Measurements from ENCODE around the gene CLIP3. TPM values are rescaled to one million over a fixed set of nuclear protein-coding genes. Genes with fewer than 3 reads are reported as not detected.
A peak's percentile ranks its signal among the peaks of the same experiment; 100 is the strongest.
"Not testable (repeated sequence)": the region's sequence is repeated elsewhere in the genome, so short reads cannot be mapped to it uniquely, and the experiment has no call there.

Gene CLIP3, protein sequence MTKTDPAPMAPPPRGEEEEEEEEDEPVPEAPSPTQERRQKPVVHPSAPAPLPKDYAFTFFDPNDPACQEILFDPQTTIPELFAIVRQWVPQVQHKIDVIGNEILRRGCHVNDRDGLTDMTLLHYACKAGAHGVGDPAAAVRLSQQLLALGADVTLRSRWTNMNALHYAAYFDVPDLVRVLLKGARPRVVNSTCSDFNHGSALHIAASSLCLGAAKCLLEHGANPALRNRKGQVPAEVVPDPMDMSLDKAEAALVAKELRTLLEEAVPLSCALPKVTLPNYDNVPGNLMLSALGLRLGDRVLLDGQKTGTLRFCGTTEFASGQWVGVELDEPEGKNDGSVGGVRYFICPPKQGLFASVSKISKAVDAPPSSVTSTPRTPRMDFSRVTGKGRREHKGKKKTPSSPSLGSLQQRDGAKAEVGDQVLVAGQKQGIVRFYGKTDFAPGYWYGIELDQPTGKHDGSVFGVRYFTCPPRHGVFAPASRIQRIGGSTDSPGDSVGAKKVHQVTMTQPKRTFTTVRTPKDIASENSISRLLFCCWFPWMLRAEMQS
- polyA plus RNA-seq (2013, experiment 1 of 2; ENCODE audit: insufficient read length) = 45.2 TPM
- 83.1 TPM for polyA plus RNA-seq (2013, experiment 2 of 2; ENCODE audit: insufficient read length)

- peak; percentile 73 for DNase-seq
Measured at GRCh38 chr19:36032251-36033104, at the start of gene CLIP3. CLIP3 (minus strand) TSS chr19:36032873; CDS start chr19:36032357, 516 bp downstream.

DNA sequence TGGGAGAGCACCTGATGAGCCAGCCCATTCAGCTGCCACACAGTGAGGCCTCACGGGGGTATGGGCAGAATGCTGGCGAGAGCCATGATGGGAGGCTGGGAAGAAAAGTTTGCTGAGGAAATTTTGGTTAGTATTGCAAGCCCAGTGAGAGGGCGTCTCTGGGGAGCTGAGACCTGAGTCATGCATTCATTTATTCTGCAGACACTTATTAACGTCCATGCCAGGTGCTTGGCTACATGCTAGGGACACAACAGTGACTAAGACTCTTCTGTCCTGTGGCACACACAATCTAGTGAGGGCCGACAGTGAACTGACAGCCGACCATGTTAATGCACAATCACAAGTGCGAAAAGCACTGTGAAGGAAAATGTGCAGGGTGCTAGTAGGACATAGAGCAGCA lies 49.2 kb upstream of the CLIP3 start:
- no peak for DNase-seq

DNA sequence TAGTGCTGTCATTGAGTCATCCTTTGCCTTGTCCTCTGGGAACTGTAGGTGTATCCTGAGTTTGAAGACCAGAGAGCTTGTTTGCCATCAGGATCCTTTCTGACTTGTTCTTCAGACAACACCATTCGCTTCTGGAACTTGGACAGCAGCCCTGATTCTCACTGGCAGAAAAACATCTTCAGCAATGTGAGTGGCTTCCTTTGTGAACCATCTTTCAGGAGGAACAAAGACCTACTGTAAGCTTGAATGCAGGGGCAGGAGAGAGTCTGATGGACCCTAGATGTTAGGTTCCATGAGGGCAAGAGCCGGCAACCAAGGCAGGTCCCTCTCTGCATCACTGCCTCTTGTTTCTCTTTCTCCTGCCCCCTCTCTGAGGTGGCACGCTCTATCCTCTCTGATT lies 48.7 kb upstream of the CLIP3 start:
- DNase-seq = no peak

GRCh38 chr19:36079389-36079945 lies 46.8 kb upstream of the CLIP3 start:
- DNase-seq = no peak

GRCh38 chr19:36073121-36073876 lies 40.6 kb upstream of the CLIP3 start:
- DNase-seq = no peak

DNA sequence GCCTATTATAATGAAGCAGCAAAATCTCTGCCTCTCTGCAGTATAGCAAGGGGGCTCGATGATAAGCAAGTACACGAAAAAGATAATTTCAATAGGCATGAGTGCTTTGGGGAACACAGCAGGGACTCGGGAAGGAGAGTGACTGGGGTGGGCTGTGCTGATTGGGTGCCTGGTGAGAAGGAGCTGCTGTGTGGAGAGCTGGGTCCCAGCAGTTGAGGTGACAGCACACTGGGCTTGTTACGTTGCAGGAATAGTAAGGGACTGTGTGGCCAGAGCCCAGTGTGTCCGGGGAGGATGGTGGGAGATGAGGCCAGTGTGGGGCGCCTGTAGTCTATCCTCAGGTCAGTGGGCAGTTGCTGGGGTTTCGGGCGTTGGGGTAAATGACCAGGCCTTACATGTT lies 39.4 kb upstream of the CLIP3 start:
- no peak for DNase-seq

DNA sequence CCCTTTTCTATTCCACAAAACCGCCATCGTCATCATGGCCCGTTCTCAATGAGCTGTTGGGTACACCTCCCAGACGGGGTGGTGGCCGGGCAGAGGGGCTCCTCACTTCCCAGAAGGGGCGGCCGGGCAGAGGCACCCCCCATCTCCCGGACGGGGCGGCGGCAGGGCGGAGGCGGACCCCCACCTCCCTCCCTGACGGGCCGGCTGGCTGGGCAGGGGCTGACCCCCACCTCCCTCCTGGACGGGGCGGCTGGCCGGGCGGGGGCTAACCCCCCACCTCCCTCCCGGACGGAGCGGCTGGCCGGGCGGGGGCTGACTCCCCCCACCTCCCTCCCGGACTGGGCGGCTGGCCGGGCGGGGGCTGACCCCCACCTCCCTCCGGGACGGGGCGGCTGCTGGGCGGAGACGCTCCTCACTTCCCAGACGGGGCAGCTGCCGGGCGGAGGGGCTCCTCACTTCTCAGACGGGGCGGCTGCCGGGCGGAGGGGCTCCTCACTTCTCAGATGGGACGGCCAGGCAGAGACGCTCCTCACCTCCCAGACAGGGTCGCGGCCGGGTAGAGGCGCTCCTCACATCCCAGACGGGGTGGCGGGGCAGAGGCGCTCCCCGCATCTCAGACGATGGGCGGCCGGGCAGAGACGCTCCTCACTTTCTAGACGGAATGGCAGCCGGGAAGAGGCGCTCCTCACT lies 36.3 kb upstream of the CLIP3 start:
- not testable (repeated sequence) for DNase-seq

DNA sequence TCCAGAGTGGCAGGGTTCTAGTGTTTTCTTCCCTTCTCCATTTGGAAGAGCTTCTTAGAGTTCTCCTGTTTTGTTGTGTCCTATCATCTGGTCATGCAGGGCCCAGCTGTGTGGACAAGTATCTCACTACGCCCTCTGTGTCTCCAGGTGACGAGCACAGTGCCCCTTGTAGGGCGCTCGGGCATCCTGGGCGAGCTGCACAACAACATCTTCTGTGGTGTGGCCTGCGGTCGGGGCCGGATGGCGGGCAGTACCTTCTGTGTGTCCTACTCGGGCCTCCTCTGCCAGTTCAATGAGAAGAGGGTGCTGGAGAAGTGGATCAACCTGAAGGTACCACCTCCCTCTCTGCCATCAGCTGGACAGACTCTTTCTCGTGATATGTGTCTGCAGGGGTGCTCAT lies 35.0 kb upstream of the CLIP3 start:
- no peak for DNase-seq

DNA sequence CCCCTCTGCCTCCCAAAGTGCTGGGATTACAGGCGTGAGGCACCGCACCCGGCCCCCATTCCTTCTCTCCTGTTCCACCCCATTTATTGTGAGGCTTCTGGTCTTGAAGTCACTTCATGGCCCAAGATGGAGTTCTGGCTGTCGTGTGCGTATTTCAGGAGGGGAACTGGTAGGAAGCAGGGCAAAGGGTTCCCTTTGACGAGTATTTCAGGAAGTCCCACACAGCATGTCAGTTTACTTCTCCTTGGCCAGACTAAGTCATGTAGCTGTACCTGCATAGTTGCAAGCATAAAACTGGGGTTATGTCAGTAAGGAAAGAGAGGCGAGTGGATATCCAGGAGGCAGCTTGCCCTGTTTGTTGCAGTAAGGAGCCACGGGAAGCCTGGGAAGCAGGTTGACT lies 32.2 kb upstream of the CLIP3 start:
- DNase-seq = no peak

- DNase-seq = no peak
Measured at GRCh38 chr19:36061367-36061766, 28.7 kb upstream of the CLIP3 start.

GRCh38 chr19:36060430-36060829 lies 27.8 kb upstream of the CLIP3 start:
- DNase-seq = peak; percentile 30

DNA sequence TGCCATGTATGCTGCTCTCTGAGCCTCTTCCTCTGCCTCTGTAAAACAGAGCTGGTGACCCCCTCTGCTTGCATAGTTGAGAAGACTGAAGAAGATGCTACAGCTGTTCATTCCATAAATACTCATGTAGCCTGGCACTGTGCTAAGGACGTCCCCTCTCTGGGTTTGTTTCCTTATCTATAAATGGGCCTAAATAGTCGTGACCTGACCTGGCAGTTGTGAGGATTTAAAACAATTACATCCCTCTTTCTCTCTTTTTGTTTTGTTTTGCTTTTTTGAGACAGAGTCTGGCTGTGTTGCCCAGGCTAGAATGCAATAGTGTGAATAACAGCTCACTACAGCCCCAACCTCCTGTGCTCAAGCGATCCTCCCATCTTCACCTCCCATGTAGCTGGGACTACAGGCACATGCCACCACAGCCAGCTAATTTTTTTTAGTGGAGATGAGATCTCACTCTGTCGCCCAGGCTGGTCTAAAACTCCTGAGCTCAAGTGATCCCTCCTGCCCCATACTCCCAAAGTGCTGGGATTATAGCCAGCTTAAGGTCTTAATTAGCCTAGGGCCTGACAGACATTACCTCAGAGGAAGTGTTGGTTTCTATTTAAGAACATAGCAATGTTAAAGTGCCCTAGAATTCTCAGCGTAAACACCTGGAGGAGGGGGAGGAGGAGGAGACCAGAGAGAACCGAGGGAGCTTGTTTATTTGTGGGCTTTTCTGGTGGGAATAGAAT lies 26.7 kb upstream of the CLIP3 start:
- DNase-seq = no peak

DNA sequence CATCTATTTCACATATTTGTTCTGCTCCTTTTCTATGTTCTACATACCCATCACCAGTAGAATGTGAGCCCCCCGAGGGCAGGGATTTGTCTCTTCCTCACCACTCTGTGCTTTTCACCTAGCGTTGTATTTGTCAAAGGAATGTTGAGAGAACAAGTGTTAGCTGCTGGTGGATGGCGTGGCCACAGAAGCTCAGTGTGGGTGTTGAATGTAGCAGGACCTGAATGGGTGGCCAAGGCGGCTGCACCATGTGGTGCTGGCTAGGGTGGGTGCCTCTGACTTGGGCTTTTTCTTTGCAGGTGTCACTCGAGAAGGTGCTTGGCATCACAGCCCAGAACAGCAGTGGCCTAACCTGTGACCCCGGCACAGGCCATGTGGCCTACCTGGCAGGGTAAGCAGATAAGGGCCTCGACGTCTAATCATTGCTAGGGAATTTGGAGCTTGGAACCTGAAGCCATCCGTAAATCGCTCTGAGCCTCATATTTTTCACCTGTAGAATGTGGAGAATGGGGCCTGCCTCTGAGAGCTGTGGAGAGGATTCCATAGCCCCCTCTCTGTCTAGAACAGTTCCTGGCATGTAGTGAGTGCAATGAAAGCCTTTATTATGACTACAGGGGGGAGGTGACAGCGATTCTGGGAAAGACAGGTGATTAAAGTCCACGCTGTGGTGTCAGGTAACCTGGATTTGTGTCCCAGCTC lies 26.0 kb upstream of the CLIP3 start:
- DNase-seq = no peak

DNA sequence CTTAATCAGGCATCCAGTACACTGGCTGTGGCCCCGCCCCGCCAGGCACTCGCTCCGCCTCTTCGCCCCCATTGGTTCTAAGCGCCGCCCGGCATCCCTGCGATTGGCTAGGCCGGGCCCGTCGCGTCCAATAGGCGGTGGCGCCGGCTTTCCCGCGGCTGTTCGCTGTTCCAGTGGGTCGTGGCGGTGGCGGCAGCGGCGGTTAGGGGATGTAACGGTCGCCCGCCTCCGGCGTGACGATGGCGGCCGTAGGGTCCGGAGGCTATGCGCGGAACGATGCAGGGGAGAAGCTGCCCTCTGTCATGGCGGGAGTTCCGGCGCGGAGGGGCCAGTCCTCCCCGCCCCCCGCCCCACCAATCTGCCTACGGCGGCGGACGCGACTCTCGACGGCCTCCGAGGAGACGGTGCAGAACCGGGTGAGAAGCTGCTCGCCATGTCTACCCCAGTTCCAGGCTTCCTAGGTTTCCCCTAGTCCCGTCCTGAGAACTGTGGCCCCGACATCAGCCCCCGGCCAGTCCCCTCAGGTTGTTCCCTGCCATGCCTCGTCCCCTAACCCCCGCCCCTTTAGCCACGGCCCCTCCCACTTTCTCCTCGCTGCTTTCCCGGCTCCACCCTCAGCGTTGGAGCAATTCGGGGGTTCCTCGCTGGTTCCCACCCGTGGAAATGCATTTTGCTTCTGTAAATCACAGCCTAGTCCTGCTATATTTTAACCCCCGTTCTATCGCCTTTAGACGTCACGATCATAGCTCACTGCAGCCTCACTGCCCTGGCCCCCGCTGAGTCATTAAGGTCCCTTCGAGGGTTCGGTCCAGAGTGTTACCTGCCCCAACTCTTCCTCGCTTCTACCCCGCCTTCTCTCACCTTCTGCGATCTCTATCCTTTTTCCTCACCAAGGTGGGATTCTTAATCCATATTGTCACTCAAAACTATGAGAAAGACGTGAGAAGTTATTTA lies 22.3 kb upstream of the CLIP3 start, which contains the start of gene WDR62:
WDR62 (plus strand) TSS at position 165 of the 954 bp plus-strand sequence; CDS start at position 240, 75 bp downstream.
- peak; percentile 91 for DNase-seq

- peak; percentile 99 for DNase-seq
Measured at GRCh38 chr19:36054119-36054732, 21.6 kb upstream of the CLIP3 start, which contains the start of gene THAP8. THAP8 (minus strand) TSS chr19:36054285; CDS start chr19:36054217, 68 bp downstream.

- no peak for DNase-seq
Measured at GRCh38 chr19:36051637-36052036, 19.0 kb upstream of the CLIP3 start.

DNA sequence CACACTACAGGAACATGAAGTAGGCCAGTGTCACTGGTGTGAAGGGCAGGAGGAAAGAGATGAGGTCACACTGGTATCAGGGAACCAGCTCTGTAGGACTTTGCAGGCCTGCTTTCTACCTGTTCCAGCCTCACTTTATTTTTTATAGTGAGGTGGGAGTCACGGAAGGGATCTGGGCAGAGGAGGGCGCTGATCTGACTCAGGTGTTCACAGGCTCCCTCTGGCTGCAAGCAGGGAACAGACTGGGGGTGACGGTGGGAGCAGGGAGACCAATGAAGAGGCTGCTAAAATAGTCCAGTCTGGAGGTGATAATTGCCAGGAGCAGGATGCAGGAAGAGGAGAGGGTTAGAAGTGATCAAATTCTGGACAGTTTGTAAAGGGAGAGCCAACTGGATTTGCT lies 18.6 kb upstream of the CLIP3 start:
- no peak for DNase-seq

GRCh38 chr19:36049080-36049698 lies 16.5 kb upstream of the CLIP3 start:
- DNase-seq = no peak

Measured in fibroblast of skin of back (primary cell).